Measurements from ENCODE around the gene POU2F1. TPM values are rescaled to one million over a fixed set of nuclear protein-coding genes. Genes with fewer than 3 reads are reported as not detected.

The POU2F1 gene
- total and polyA plus RNA-seq, 4 donors, result 0.93 to 10.5 (median 6.5) TPM

DNA sequence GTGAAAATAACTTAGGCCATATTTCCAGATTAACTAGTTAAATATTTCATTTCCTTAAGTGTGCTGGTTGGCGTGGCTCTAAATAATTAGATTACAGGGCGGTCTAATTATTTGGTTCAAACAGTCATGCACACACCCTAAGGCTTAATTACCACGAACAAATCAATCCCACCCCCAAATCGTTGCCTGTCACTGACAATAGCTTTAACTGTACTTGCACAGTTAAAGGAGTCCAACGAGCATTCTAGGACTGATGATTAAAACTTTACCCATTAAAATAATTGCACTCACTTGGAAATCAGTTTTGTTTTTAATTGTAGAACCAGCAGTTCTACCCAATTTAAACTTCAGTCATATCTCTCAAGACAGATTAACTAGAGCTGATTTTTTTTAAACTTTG is 1.5 kb upstream of the POU2F1 start:
- Histone ChIP-seq H3K36me3 (ENCODE audit: control insufficient read depth in 4 of 4, insufficient read depth in 3 of 4, low read depth in 1 of 4, low read length in 3 of 4) (no peaks in the 10 kb centered on the region), H3K27me3 (ENCODE audit: control insufficient read depth in 4 of 4, insufficient read depth in 4 of 4, low read length in 3 of 4) (no peaks in the 10 kb centered on the region), H3K4me1 (ENCODE audit: control insufficient read depth in 4 of 4, insufficient read depth in 4 of 4, low read length in 3 of 4) (peaks cover 0 to 19% (median 17%) of the 10 kb centered on the region in 4 donors), H3K4me3 (ENCODE audit: low read depth in 1 of 3, low read length in 3 of 3) (no peak overlapping the region), H3K9ac (ENCODE audit: low read depth in 1 of 2, low read length in 2 of 2) (no peak overlapping the region), H3K9me3 (ENCODE audit: control insufficient read depth in 4 of 4, low read length in 3 of 4) (no peaks in the 10 kb centered on the region), H3K27ac (ENCODE audit: low read depth in 1 of 2, low read length in 2 of 2) (no peak overlapping the region)
- WGBS, result 52% methylated on average over 5 of the region's 5 CpGs
- DNase-seq (ENCODE audit: low spot score), result no peak
- TF ChIP-seq JUND (IDR thresholded peaks at IDR 0.05) (no peak), GABPA (IDR thresholded peaks at IDR 0.05 in 1 of 2, conservative IDR thresholded peaks at IDR 0.05 in 1 of 2) (no peak), RXRA (IDR thresholded peaks at IDR 0.05) (no peak), YY1 (IDR thresholded peaks at IDR 0.05) (no peak), HNF4G (IDR thresholded peaks at IDR 0.05) (no peak), NR2F2 (IDR thresholded peaks at IDR 0.05) (no peak)
- TF ChIP-seq, protein P1, sequence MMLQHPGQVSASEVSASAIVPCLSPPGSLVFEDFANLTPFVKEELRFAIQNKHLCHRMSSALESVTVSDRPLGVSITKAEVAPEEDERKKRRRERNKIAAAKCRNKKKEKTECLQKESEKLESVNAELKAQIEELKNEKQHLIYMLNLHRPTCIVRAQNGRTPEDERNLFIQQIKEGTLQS (IDR thresholded peaks at IDR 0.05), result no peak
- TF ChIP-seq, protein P2, sequence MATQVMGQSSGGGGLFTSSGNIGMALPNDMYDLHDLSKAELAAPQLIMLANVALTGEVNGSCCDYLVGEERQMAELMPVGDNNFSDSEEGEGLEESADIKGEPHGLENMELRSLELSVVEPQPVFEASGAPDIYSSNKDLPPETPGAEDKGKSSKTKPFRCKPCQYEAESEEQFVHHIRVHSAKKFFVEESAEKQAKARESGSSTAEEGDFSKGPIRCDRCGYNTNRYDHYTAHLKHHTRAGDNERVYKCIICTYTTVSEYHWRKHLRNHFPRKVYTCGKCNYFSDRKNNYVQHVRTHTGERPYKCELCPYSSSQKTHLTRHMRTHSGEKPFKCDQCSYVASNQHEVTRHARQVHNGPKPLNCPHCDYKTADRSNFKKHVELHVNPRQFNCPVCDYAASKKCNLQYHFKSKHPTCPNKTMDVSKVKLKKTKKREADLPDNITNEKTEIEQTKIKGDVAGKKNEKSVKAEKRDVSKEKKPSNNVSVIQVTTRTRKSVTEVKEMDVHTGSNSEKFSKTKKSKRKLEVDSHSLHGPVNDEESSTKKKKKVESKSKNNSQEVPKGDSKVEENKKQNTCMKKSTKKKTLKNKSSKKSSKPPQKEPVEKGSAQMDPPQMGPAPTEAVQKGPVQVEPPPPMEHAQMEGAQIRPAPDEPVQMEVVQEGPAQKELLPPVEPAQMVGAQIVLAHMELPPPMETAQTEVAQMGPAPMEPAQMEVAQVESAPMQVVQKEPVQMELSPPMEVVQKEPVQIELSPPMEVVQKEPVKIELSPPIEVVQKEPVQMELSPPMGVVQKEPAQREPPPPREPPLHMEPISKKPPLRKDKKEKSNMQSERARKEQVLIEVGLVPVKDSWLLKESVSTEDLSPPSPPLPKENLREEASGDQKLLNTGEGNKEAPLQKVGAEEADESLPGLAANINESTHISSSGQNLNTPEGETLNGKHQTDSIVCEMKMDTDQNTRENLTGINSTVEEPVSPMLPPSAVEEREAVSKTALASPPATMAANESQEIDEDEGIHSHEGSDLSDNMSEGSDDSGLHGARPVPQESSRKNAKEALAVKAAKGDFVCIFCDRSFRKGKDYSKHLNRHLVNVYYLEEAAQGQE (IDR thresholded peaks at IDR 0.05), result no peak
- TF ChIP-seq, protein P3, sequence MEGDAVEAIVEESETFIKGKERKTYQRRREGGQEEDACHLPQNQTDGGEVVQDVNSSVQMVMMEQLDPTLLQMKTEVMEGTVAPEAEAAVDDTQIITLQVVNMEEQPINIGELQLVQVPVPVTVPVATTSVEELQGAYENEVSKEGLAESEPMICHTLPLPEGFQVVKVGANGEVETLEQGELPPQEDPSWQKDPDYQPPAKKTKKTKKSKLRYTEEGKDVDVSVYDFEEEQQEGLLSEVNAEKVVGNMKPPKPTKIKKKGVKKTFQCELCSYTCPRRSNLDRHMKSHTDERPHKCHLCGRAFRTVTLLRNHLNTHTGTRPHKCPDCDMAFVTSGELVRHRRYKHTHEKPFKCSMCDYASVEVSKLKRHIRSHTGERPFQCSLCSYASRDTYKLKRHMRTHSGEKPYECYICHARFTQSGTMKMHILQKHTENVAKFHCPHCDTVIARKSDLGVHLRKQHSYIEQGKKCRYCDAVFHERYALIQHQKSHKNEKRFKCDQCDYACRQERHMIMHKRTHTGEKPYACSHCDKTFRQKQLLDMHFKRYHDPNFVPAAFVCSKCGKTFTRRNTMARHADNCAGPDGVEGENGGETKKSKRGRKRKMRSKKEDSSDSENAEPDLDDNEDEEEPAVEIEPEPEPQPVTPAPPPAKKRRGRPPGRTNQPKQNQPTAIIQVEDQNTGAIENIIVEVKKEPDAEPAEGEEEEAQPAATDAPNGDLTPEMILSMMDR (IDR thresholded peaks at IDR 0.05; ENCODE audit: low read depth, low read length, missing input control), result no peak
- TF ChIP-seq, protein P4, sequence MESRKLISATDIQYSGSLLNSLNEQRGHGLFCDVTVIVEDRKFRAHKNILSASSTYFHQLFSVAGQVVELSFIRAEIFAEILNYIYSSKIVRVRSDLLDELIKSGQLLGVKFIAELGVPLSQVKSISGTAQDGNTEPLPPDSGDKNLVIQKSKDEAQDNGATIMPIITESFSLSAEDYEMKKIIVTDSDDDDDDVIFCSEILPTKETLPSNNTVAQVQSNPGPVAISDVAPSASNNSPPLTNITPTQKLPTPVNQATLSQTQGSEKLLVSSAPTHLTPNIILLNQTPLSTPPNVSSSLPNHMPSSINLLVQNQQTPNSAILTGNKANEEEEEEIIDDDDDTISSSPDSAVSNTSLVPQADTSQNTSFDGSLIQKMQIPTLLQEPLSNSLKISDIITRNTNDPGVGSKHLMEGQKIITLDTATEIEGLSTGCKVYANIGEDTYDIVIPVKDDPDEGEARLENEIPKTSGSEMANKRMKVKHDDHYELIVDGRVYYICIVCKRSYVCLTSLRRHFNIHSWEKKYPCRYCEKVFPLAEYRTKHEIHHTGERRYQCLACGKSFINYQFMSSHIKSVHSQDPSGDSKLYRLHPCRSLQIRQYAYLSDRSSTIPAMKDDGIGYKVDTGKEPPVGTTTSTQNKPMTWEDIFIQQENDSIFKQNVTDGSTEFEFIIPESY (IDR thresholded peaks at IDR 0.05), result no peak

DNA sequence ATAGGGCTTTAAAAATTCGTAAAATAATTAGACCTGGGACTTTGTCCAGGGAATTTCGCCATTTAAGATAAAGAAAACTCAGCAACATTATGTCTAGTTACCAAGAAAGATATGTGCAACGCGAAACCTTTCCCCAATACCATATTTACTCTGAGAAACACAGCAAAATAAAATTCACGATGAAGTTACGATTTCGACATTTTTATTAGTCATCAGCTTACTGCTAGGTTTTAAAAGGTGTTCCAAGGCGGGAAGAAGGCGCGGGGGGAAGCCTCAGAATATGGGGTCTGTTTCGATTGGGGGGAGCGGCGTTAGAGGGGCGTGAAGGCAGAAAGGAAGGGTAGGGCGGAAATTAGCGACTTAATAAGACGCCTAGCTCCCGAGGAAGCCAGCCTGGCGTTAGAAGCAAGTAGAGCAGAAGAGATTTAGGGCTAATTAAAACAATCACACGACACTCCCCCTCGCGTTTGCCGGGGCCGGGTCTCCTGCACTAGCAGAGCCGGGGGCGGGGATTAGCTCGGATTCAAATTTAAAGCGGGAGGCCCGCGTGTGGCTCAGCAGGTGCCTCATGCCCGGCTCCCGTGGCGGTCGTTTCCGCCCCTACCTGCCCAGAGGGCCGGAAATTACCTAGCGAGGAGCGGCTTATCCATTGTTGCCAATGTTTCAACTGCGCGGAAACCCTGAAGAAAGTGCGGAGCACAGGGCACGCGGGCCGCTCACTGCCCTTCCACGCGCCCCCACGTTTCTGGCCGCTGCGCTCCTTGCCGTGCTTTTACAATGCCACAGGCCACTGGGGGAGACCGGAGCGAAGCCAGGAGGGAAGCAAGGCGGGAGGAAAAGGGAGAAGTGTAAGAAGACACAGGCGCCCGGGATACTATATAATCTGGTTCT is 795 bp upstream of the POU2F1 start:
- WGBS, result under 1% methylated on average over 55 of the region's 55 CpGs
- Histone ChIP-seq H3K9ac (ENCODE audit: low read depth in 1 of 2, low read length in 2 of 2) (peak overlapping the region; percentile 75 to 82), H3K4me3 (ENCODE audit: low read depth in 1 of 3, low read length in 3 of 3) (peak overlapping the region; percentile 71 to 91 (median 89)), H3K9me3 (ENCODE audit: control insufficient read depth in 4 of 4, low read length in 3 of 4) (no peaks in the 10 kb centered on the region), H3K36me3 (ENCODE audit: control insufficient read depth in 4 of 4, insufficient read depth in 3 of 4, low read depth in 1 of 4, low read length in 3 of 4) (no peaks in the 10 kb centered on the region), H3K27me3 (ENCODE audit: control insufficient read depth in 4 of 4, insufficient read depth in 4 of 4, low read length in 3 of 4) (no peaks in the 10 kb centered on the region), H3K4me1 (ENCODE audit: control insufficient read depth in 4 of 4, insufficient read depth in 4 of 4, low read length in 3 of 4) (peaks cover 0 to 20% (median 18%) of the 10 kb centered on the region in 4 donors), H3K27ac (ENCODE audit: low read depth in 1 of 2, low read length in 2 of 2) (peak overlapping the region; percentile 90 to 93)
- TF ChIP-seq, protein P3 (IDR thresholded peaks at IDR 0.05; ENCODE audit: low read depth, low read length, missing input control), result peak; percentile 18
- TF ChIP-seq, protein P5, sequence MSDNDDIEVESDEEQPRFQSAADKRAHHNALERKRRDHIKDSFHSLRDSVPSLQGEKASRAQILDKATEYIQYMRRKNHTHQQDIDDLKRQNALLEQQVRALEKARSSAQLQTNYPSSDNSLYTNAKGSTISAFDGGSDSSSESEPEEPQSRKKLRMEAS (IDR thresholded peaks at IDR 0.05), result peak; percentile 77
- TF ChIP-seq, protein P2 (IDR thresholded peaks at IDR 0.05), result peak; percentile 3
- TF ChIP-seq EGR1 (IDR thresholded peaks at IDR 0.05; ENCODE audit: low read depth in 2 of 2) (peak; percentile 20 to 22), JUND (IDR thresholded peaks at IDR 0.05) (no peak), HNF4A (conservative IDR thresholded peaks at IDR 0.05) (no peak), GABPA (IDR thresholded peaks at IDR 0.05 in 1 of 2, conservative IDR thresholded peaks at IDR 0.05 in 1 of 2) (peak; percentile 32 to 61), RAD21 (IDR thresholded peaks at IDR 0.05) (peak in 1 of 2 donors; percentile 28)
- TF ChIP-seq, protein P1 (IDR thresholded peaks at IDR 0.05), result no peak
- DNase-seq (ENCODE audit: low spot score), result peak; percentile 84
